GM12873 (cell line): Measurements from ENCODE around the gene LARGE1.

Experiments used
- CTCF ChIP-seq: IDR thresholded peaks from 2 replicates; pipeline ENCODE4 v1.5.1; 2012; ENCODE audit warnings: low read depth, mild to moderate bottlenecking, moderate library complexity, low read length, control low read depth; ENCODE audit not compliant: insufficient read depth; ENCODE audit errors: missing control alignments

The LARGE1 gene

GRCh38 chr22:33405194-33405593, 515.1 kb downstream of the LARGE1 start:
- TF ChIP-seq CTCF: no peak

- no peak for TF ChIP-seq CTCF
Observed at GRCh38 chr22:33404723-33405122, 515.6 kb downstream of the LARGE1 start.

GRCh38 chr22:33402325-33402724, 518.0 kb downstream of the LARGE1 start:
- TF ChIP-seq CTCF: no peak

DNA sequence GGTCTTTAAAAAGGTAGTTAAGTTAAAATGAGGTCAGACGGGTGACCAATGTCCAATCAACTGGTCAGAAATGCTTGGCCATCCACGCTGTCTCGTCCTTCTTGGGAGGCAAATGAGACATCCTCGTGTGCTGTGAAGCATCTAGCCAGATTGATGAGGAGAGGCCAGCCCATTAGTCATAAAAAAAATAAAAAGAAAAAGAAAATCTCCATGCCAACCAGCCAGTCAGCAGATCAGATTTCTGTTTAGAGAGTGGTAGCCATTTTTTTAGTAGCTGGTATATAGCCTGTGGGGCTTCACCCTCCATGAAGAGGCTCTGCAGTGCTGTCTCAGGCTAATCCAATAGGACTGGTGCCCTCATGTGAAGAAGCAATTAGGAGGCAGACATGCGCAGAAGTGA, 519.0 kb downstream of the LARGE1 start:
- TF ChIP-seq CTCF: no peak

DNA sequence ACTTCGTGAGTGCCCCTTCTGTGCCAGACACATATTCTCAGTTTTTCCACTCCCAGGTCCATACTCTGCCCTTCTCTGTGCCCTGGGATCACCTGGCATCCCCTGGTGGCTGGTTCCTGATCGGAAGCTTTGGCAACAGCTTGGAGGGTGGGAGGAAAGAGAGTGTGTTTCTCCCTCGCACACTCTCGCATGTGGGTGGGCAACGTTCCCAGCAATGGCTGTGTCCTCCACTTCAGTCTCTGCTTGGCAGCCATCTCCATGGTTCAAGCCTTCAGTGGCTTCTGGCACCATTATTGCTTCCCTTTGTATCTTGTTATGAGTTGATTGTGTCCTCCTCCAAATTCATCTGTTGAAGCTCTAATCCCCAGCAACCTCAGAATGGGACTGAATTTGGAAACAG, 519.4 kb downstream of the LARGE1 start:
- no peak for TF ChIP-seq CTCF

DNA sequence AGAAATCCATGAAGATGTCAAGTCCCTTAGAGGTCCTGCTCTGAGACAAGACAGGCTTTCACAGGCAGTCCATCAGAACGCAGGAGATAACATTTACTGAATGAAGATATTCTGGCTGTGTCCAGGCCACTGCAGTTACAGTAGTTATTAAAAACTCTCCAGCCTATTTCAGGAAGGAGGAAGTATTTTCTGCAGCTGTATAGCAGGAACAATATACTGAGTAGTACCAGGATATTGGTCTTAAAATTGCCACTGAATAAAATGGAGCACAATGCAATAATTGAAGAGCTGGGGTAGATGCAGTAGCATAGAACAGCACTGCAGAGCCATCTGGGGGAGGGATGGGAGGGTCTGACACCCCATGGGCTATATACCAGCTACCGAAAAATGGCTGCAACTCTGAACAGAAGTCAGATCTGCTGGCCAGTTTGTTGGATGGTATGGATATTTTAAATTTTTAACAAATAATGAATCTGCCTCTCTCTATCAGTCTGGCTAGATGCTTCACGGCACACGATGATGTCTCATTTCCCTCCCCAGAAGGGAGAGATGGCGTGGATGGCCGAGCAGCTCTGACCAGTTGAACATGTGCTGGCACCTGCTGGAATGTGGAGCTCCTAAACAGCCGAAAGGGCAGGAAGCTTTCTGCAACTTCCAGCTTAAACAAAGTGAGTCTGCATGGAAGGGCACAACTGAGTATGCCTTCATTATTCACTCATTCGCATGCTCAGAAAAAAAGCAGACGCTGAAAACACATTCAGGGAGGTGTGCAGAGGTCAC, 520.0 kb downstream of the LARGE1 start:
- no peak for TF ChIP-seq CTCF

GRCh38 chr22:33397381-33397907, 522.8 kb downstream of the LARGE1 start:
- TF ChIP-seq CTCF: no peak
